Heart right ventricle (tissue), 16 donors: ENCODE results near the gene CCHCR1. TPM values are rescaled to one million over a fixed set of nuclear protein-coding genes. Genes with fewer than 3 reads are reported as not detected.
A peak's percentile ranks its signal among the peaks of the same experiment; 100 is the strongest.
"Not testable (repeated sequence)": the region's sequence is repeated elsewhere in the genome, so short reads cannot be mapped to it uniquely, and the experiment has no call there.

Experiments
- ATAC-seq, 8 donors: fragments of 200-7000 bp; cut with Tn5 transposase; one replicate each; pipeline ENCODE4 v1.9.1; 2020; ENCODE audit warnings: mild to moderate bottlenecking in 8 of 8, moderate library complexity in 8 of 8, moderate number of reproducible peaks in 1 of 8
- DNase-seq, 2 donors: peaks; one replicate each; pipeline ENCODE4 v3.0.0-alpha.2; 2020
- H3K27ac ChIP-seq, 10 donors: fragments of 200-600 bp; sonication (generic) in 2 of 10; one replicate each; pipeline versions ENCODE4 v1.5.0 to v1.8.0; 2020 to 2022; ENCODE audit warnings: mild to moderate bottlenecking in 3 of 10
- H3K27me3 ChIP-seq, 7 donors: fragments of 200-600 bp; one replicate each; pipeline ENCODE4 v1.8.0; 2021 to 2022; ENCODE audit warnings: mild to moderate bottlenecking in 2 of 7
- H3K36me3 ChIP-seq, 9 donors: fragments of 200-600 bp; sonication (generic) in 1 of 9; one replicate each; pipeline versions ENCODE4 v1.5.0 to v1.8.0; 2020 to 2022; ENCODE audit warnings: mild to moderate bottlenecking in 2 of 9
- H3K4me1 ChIP-seq, 9 donors: fragments of 200-600 bp; sonication (generic) in 1 of 9; one replicate each; pipeline versions ENCODE4 v1.5.0 to v1.8.0; 2020 to 2022; ENCODE audit warnings: mild to moderate bottlenecking in 4 of 9
- H3K4me3 ChIP-seq, 10 donors: fragments of 200-600 bp; sonication (generic) in 2 of 10; one replicate each; pipeline versions ENCODE4 v1.5.0 to v1.8.0; 2020 to 2022; ENCODE audit warnings: mild to moderate bottlenecking in 7 of 10, moderate library complexity in 2 of 10
- H3K9me3 ChIP-seq, 11 donors: fragments of 200-600 bp in 10 of 11; sonication (generic) in 2 of 11; one replicate each; pipeline versions ENCODE4 v1.5.0 to v1.8.0; 2013 to 2022; ENCODE audit warnings: mild to moderate bottlenecking in 2 of 11, control low read depth in 1 of 11, moderate library complexity in 1 of 11
- WGBS, 2 donors: extraction: QIAGEN DNeasy Blood & Tissue Kit; methylation state at CpG; one replicate each; pipeline ENCODE4 v1.1.7; 2013; ENCODE audit warnings: inconsistent platforms in 1 of 2; 5-methylcytosine and 5-hydroxymethylcytosine counted together
- intact Hi-C, 10 donors: fragments of 100-400 bp; cut with DNase I; formaldehyde crosslinking; loops; one replicate each; pipeline versions ENCODE4 v1.11.1 to v1.14.2; 2022
- polyA plus RNA-seq, 2 donors: library from polyadenylated mRNA; stranded (reverse); fragments of 200-250 nt; gene quantifications; one replicate each; pipeline ENCODE4 v1.2.3, GENCODE V29; 2013
- total RNA-seq, 10 donors: library from RNA; stranded (reverse); fragmentation: NEBNext Ultra II Directional in 3 of 10; extraction: Animal tissue kit (Norgen Biotek cat#: 25700) in 3 of 10; gene quantifications; one replicate each; pipeline versions ENCODE4 v1.2.1 to v1.2.4, GENCODE V29; 2021 to 2023
- TF ChIP-seq, protein P1 (sequence below), 9 donors: fragments of 200-600 bp; sonication (generic) in 2 of 9; IDR thresholded peaks; one replicate each; pipeline versions ENCODE4 v1.5.0 to v1.8.0; 2021 to 2022; ENCODE audit warnings: antibody characterized with exemption in 9 of 9, mild to moderate bottlenecking in 5 of 9, moderate library complexity in 1 of 9
- donor health status: Arrhythmogenic right ventricular cardiomyopathy.
- donor health status: ischemic (EF 13 %, LVEDD 7.1; RV severe dilation, severe dysfunction).
- donor health status: healthy with polysubstance abuse.
- donor health status: DM: no; HTN: yes; CAD: no.
- donor health status: DM: no; HTN: no; CAD: no.
- donor health status: ischemic (EF 25% LVEDD 6.9; RV normal size, moderate dysfunction).
- donor health status: ischemic (EF 25% LVEDD 5.7; RV mildly dilated, moderate dysfunction).
- donor health status: healthy.
- donor health status: DM: yes; HTN: yes; CAD: no.
- donor health status: Ischemic cardiomyopathy.
- donor health status: ischemic (EF 35%, LVEDD 5.7; RV mildly dilated, moderate dysfunction).
- donor health status: nonischemic (EF 11% LVEDD 7.7; RV severe dilation, severe dysfunction).
- donor health status: DM: yes; HTN: yes; CAD: no.
- donor health status: PGD.
- donor health status: ischemic (EF 29% LVEDD 5.4; RV normal size, mild dysfunction).
- donor health status: nonischemic (EF 23%, LVEDD 6.1; RV moderate dilation, normal function).

CCHCR1 gene
- total and polyA plus RNA-seq, 12 donors, result 8.0 to 15.9 (median 11.2) TPM

DNA sequence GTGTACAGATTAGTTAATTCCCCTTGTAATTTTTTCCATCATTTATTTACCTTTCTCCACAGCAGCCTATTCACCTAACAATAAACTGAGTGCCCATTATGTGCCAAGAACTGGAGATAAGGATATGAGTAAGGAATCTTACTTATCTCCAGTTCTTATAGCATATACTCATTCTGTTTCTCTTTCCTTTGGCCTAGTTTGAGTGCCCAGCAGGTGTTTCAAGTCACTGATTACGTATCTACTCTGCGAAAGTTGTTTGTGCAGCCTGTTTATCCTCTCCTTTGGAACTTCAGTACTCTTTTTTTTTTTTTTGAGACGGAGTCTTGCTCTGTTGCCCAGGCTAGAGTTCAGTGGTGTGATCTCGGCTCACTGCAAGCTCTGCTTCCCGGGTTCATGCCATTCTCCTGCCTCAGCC lies 30.2 kb upstream of the CCHCR1 start:
- TF ChIP-seq, protein P1, sequence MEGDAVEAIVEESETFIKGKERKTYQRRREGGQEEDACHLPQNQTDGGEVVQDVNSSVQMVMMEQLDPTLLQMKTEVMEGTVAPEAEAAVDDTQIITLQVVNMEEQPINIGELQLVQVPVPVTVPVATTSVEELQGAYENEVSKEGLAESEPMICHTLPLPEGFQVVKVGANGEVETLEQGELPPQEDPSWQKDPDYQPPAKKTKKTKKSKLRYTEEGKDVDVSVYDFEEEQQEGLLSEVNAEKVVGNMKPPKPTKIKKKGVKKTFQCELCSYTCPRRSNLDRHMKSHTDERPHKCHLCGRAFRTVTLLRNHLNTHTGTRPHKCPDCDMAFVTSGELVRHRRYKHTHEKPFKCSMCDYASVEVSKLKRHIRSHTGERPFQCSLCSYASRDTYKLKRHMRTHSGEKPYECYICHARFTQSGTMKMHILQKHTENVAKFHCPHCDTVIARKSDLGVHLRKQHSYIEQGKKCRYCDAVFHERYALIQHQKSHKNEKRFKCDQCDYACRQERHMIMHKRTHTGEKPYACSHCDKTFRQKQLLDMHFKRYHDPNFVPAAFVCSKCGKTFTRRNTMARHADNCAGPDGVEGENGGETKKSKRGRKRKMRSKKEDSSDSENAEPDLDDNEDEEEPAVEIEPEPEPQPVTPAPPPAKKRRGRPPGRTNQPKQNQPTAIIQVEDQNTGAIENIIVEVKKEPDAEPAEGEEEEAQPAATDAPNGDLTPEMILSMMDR (IDR thresholded peaks at IDR 0.05), result no peak
- H3K27ac ChIP-seq, result no peak overlapping the region
- H3K36me3 ChIP-seq, result no peaks in the 10 kb centered on the region
- no peak overlapping the region for H3K4me3 ChIP-seq
- no peak for DNase-seq
- 73 to 91% methylated on average over 5 of the region's 5 CpGs for WGBS, 2 donors
- no peak for ATAC-seq
- H3K9me3 ChIP-seq, result no peaks in the 10 kb centered on the region
- peaks cover 0 to 25% (median 2%) of the 10 kb centered on the region in 9 donors for H3K4me1 ChIP-seq
- intact Hi-C loops, result loop anchor here in 2 of 10 donors (2.0 kb wide), 2 partner anchors 45 to 49 kb away; partner anchors contain the start of gene PSORS1C2 (in 1 of the 2)
- H3K27me3 ChIP-seq, result no peaks in the 10 kb centered on the region

DNA sequence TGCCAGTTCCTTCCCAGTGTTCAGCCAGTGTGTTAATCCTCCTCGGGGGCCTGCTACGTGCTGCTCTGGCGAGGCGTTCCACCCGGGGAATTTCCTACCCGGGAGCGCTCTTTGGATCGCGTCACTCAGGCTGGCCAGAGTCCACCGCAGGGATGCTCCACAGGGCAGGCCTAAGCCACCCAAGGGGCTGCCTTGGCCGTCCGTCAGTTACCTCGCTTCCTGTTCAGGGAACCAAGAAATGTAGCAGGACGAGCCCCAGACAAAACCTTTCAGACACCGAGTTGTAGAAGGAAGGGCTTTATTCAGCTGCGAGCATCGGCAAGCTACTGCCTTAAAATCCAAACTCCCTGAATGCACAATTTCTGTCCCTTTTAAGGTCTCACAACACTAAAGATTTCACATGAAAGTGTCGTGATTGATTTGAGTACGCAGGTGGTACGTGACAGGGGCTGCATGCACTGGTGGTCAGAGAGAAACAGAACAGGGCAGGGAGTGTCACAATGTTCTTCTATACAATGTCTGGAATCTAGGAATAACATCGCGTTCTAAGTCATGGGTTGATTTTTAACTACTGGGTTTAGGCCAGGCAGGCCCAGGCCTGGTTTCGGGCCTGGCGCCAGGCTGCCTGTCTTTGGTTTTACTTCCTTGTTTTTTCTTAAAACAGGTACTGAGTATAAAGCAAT lies 28.6 kb upstream of the CCHCR1 start:
- Histone ChIP-seq H3K4me1 (peaks cover 0 to 26% (median 2%) of the 10 kb centered on the region in 9 donors), H3K27ac (peak overlapping the region; percentile 44 to 91 (median 82)), H3K4me3 (peak overlapping the region; percentile 23 to 57 (median 39)), H3K27me3 (no peaks in the 10 kb centered on the region), H3K36me3 (no peaks in the 10 kb centered on the region), H3K9me3 (no peaks in the 10 kb centered on the region)
- peak; percentile 58 to 86 (median 74) for ATAC-seq
- TF ChIP-seq, protein P1 (IDR thresholded peaks at IDR 0.05), result no peak
- 56 to 60% methylated on average over 24 of the region's 24 CpGs for WGBS, 2 donors
- DNase-seq, result peak; percentile 83 to 85
- intact Hi-C loops, result loop anchor here in 2 of 10 donors (2.0 kb wide), 2 partner anchors 43 to 47 kb away; partner anchors contain the start of gene PSORS1C2 (in 1 of the 2)

DNA sequence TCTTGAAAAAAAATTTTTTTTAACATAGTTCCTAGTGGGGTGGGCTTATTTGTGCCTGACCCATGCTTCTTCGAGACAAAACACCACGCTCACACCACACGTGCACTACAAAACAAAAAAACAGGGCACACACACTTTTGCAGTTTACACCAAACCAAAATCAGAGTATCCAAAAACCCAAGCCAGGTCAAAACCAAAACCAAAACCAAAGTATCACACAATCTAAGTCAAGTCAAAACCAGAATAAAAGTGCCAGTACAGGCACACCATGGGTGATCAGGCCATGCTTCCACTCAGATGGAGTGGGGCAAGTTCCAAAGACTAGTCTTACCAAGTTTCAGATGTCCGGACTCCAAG lies 28.1 kb upstream of the CCHCR1 start:
- Histone ChIP-seq H3K27ac (peak overlapping the region; percentile 44 to 91 (median 82)), H3K4me3 (peak overlapping the region; percentile 23 to 57 (median 39)), H3K4me1 (peaks cover 0 to 30% (median 2%) of the 10 kb centered on the region in 9 donors)
- peak in 3 of 8 donors; percentile 14 to 38 (median 19) for ATAC-seq
- not testable (repeated sequence) for H3K9me3 ChIP-seq, H3K36me3 ChIP-seq, H3K27me3 ChIP-seq, DNase-seq
- 46 to 67% methylated on average over 4 of the region's 4 CpGs for WGBS, 2 donors
- intact Hi-C loops, result loop anchor here in 2 of 10 donors (2.0 kb wide), 2 partner anchors 43 to 47 kb away; partner anchors contain the start of gene PSORS1C2 (in 1 of the 2)

DNA sequence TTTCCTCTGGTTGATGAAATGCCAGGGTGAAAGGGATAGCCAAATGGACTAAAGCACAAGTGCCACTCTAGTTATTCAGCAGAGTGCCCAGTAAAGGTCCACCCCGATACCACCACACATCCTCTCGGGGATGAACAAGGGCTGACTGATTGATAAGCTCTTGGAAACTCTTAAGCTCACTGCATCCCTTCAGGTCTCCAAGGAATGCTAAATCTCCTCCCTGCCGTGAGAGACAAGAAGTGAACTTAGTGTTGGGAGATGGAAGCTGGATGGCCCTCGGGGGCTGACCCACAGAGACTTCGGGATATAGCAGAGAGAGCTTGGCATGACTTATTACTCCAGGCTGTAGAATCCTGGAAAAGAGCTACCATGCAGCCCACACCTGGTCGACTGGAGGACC lies 26.3 kb upstream of the CCHCR1 start:
- 71 to 78% methylated on average over 6 of the region's 6 CpGs for WGBS, 2 donors
- DNase-seq, H3K4me3 ChIP-seq, H3K27me3 ChIP-seq, intact Hi-C loops, H3K27ac ChIP-seq, ATAC-seq, H3K36me3 ChIP-seq, H3K9me3 ChIP-seq: not testable (repeated sequence)
- peaks cover 0 to 46% (median 3%) of the 10 kb centered on the region in 9 donors for H3K4me1 ChIP-seq

DNA sequence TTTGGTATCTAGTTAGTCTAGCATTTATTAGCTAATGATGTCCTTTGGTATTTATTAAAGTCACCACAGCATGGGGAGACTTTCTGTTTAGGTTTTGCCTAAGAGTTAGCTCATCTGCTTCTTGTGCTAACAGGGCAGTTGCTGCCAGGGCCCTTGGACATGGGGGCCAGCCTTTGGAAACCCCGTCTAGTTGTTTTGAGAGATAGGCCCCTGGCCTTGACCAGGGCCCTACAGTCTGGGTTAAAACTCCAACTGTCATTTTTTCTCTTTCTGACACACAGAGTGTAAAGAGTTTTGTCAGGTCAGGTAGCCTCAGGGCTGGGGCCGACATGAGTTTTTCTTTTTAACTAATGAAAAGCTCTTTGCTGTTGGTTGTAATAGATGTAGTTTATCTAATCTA lies 25.7 kb upstream of the CCHCR1 start:
- DNase-seq, H3K9me3 ChIP-seq, H3K36me3 ChIP-seq, H3K27me3 ChIP-seq, ATAC-seq, H3K4me3 ChIP-seq, H3K27ac ChIP-seq, intact Hi-C loops: not testable (repeated sequence)
- H3K4me1 ChIP-seq, result peaks cover 0 to 51% (median 8%) of the 10 kb centered on the region in 9 donors
- WGBS, 2 donors, result 78 to 92% methylated on average over 2 of the region's 2 CpGs

DNA sequence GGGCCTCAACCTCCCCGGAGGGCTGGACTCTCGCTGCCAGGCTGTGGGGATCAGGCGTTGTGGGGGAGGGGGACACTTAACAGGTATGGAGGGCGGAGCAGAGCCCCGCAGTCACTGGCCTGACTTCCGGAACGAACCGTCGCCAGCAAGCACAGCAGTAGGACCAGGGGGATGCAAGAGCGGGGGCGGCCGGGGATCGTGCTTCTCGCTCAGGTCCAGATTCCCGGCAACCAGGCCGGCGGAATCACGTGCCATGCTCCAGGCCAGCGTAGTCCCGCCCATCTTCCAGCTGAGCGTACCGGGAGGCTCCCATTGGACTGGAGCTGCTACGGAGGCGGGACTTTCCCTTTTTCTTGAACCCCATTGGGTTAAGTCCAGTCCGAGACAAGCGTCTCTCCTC lies 22.9 kb upstream of the CCHCR1 start:
- peak; percentile 91 to 99 (median 98) for ATAC-seq
- H3K27me3 ChIP-seq, result no peaks in the 10 kb centered on the region
- H3K4me1 ChIP-seq, result peaks cover 0 to 53% (median 7%) of the 10 kb centered on the region in 9 donors
- TF ChIP-seq, protein P1 (IDR thresholded peaks at IDR 0.05), result no peak
- H3K4me3 ChIP-seq, result peak overlapping the region in 9 of 10 donors; percentile 18 to 59 (median 42)
- peak; percentile 80 to 91 for DNase-seq
- peaks cover 0 to 13% (median 0%) of the 10 kb centered on the region in 9 donors for H3K36me3 ChIP-seq
- 51 to 55% methylated on average over 26 of the region's 26 CpGs for WGBS, 2 donors
- intact Hi-C loops, result no loop called here
- peak overlapping the region in 6 of 10 donors; percentile 6 to 71 (median 50) for H3K27ac ChIP-seq
- H3K9me3 ChIP-seq, result no peaks in the 10 kb centered on the region
